HG03565 (cell line): ENCODE measurements around the gene NACA.
"Not testable (repeated sequence)": the region's sequence is repeated elsewhere in the genome, so short reads cannot be mapped to it uniquely, and the experiment has no call there.

ENCODE experiments used
- ATAC-seq: cut with Tn5 transposase; IDR thresholded peaks from one replicate; pipeline ENCODE4 v1.9.1; 2021; ENCODE audit warnings: mild to moderate bottlenecking, moderate library complexity; ENCODE audit not compliant: unreplicated experiment

Gene NACA

DNA sequence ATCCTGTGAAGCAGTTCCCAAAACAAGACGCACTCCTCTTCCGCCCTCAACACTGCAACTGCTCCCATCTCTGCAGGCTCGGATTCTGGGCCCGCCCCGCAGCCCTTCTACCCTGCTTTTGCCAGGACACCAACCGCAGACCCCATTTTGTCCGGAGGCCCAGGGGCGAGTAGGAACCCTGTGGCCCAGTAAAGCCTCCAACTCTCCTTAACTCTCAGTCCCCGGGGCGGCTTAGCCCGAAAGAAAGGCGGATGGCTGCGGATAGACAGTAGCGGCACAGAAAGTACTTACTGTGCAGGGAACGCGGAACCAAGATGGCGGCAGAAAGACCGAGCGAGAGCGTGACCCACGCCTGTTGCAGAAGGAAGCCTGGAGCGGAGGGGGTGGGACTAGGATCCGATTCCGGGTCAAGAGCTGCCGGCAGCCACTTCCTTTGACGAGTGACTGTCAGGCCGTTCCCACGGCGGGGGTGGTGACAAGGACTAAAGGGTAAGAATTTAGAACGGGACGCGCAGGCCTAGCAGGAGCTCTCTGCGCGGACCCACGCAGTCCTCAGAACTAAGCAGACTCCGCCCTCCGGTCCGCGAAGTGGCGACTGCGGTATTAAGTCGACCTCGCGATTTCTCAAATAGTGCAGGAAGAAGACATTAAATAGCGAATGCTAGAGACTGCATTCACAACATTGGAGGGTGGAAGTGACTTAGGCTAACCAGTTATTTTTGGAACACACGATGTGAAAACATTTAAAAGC lies at the start of gene NACA:
Gene NACA, minus strand, starts transcription at position 328 of the 751 bp plus-strand sequence. CDS start 778 bp downstream, outside the sequence.
- peak; percentile 93 for ATAC-seq

DNA sequence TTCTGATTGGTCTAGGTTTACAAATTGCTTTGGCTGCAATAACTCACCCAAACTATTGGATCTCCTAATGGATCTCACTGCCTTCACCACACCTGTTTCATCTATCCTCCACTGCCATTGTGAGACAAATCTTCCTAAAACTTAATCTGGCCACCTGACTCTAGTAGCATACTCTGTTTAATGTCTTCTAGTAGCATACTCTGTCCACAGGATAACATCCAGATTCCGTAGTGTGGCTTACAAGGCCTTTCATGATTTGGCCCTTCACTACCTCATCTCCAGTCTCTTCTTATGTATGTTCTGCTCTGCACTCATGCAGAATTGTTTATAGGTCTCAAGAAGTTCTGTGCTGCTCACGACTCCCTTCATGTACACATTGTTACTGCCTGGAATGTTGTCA lies 48.0 kb upstream of the NACA start:
- ATAC-seq, result no peak

DNA sequence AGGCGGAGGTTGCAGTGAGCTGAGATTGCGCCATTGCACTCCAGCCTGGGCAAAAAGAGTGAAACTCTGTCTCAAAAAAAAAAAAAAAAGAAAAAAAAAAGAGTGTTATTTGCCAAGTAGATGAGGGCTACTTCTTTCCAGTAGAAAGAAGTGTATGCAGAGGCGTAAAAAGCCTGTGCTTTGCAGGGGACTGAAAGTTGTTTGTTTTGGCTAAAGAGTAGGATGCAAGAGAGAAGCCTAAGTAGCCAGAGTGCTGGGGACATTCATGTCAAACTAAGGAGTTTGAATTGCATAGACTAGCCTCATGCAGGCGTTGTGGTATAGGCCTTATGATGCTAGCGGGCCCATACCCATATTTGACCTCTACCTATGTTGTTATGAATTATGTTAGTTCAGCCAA lies 47.5 kb upstream of the NACA start:
- ATAC-seq, result no peak

DNA sequence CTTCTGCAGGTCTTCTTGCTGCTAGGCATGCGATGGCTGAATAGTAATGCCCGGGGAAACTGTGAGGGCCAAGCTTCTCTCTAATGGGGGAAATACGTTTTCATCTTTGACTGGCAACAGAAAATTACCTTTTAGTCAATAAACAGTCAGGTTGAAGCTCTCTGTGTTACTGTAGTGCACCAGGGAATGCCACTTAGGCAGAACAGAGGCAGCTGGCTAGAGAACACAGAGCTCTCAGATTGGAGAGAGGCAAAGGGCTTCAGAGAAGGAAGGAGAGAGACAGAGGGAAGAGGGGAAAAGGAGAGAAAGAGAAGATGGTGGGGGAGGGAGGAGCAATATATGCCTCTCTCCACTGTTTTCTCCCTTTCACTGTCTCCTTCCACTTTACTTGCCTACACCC lies 44.8 kb upstream of the NACA start:
- ATAC-seq, result no peak

DNA sequence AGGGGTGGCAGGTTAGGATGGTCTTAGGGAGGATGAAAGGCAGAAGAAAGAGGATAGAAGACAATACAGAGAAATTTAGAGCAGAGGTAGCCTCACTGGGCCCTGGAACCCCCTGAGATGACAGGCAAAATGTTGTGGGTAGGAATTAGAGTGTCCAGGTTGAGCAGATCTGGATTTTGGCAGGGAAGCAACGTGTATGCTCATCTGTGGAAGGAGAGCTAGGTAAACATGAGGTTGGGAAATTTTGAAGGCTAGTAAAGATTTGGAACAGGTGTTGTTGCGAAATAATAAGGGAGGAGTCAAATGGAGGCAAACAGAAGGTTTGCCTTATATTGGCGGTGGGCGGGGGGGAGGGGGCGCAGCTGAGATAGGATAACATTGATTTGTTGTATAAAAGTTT lies 43.3 kb upstream of the NACA start:
- no peak for ATAC-seq

DNA sequence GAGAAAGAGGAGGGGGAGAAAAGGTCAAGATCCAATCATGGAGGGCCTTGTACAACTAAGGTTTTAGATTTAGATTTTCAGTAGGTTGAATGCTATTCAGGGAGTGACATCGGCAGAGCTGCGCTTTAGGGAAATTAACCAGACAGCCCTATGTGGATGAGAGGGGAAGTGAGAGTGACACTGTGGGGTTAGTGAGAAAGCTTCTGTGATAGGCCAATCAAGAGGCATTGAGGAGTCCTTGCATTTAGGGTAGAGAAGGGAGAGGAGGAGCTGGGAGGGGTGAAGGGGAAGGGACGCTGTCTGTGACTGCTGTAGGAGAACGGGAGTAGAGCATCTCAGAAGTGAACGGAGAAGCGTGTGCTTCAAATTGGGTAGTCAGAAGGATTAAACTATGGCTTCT lies 41.4 kb upstream of the NACA start:
- ATAC-seq, result peak; percentile 97

DNA sequence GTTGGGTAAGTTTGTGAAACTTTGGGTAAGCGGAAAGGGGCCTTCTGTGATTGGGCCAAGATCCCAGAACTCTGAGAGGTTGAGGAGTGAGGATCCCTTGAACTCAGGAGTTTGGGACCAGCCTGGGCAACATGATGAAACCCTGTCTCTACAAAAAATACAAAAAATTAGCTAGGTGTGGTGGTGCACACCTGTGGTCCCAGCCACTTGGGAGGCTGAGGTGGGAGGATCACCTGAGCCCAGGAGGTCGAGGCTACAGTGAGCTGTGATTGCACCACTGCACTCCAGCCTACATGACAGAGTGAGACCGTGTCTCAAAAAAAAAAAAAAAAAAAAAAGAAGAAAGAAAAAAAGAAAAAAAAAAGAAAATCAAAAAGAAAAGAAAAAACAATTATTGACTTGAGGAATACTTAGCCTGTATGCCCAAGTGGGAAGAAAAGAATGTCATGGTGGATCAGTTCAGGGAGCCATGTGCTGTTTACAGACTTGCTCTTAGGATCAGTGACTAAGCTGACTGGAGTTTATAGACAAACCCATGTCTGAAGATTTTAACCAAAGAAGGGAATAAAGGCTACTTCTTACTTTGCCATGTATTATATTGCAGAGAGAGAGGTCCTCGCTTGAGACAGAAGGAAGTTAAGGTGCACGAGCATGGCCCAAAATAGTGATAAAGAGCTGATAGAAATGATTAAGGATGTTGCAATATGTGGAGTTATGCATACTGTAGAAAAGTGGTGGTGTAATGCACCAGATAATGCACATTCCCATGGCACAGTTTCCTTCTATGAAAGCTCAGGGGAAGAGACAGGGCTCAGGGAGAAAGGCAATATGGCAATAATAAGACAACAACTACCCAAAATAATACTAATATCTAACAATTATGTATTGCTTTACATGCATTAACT lies 38.9 kb upstream of the NACA start:
- ATAC-seq, result no peak

DNA sequence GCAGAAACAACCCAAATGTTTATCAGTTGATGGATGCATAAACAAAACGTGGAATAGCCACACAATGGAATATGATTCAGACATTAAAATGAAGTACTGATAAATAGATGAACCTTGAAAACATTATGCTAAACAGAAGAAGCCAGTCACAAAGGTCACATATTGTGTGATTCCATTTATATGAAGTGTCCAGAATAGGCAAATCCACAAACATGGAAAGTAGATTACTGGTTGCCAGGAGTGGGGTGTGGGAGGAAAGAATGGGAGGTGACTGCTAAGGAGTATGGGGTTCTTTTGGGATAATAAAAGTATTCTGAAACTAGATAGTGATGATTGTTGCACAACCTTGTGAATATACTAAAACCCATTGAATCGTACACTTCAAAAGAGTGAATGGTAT lies 36.7 kb upstream of the NACA start:
- no peak for ATAC-seq

DNA sequence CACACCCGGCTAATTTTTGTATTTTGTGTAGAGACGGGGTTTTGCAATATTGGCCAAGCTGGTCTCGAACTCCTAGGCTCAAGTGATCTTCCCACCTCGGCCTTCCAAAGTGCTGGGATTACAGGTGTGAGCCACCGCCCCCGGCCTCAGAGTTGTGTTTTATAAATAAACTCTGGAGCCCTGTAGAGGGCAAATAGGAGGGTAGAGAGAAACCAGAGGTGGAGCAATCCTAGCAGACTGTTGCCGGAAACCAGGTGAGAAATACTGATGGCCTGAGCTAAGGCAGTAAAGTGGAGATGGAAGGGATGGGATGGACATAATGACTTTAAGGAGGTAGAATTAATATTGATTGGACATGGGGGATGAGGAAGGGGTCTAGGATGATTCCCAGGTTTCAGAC lies 35.4 kb upstream of the NACA start:
- ATAC-seq, result no peak

DNA sequence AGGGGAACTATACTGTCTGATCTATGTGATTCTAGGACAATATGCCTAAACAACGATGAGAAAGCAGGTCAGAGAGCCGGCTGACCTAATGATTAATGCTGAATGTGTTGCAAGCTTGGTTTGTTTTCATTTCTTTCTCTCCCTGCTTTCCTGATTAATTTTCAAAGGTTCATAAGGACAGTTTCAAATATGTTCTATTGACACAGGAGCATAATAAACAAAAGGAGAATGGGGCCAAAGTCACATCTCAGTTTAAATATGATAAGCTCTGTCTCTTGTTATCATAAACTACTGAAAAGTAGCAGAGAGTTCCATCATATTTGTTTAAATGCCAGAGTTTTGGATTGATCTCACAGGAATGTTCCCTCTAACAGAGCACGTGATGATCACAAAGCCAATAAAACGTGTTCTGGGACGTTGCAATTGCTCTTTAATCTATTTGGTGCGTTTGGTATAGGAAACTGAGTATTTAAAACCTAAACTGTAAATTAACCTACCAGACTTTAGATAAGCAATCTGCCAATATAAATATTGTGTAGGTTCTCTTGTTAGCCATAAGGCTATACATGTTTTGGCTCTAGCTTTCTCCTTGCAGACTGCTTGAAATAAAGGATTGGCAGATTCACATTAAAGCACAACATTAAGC lies 34.3 kb upstream of the NACA start:
- ATAC-seq, result no peak

DNA sequence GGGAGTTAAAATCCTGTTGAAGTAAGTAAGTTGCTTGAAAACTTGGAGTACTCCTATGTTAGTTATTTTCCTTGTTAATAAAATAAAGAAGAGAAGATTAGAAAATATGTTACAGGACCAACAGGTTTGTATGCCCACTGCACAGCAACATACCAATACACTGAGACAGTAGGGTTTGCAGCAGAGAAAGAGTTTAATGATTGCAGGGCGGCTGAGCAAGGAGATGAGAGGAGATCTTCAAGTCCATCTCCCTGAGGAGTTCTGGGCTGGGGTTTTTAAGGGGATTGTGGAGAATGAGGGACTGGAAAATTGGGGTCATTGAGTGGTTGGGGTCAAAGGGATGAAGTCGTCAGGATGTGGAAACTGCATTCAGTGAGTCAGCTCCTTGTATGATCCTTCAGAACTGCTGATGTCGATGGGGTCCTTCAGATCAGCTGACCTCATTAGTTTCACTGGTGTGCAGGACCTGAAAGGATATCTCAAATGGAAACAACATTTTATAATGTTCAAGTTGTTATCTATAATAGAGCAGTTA lies 33.7 kb upstream of the NACA start:
- ATAC-seq, result no peak

DNA sequence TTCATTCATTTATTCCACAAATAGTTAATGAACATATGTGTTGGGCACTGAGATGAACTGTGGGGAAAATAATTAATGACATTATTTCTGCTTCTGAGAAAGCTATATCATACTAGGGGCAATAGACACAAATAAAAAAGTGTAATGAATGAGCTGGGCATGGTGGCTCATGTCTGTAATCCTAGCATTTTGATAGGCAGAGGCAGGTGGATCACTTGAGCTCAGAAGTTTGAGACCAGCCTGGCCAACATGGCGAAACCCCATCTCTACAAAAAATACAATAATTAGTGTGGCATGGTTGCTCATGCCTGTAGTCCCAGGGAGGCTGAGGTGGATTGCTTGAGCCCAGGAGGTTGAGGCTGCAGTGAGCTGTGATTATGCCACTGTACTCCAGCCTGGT lies 32.9 kb upstream of the NACA start:
- not testable (repeated sequence) for ATAC-seq

DNA sequence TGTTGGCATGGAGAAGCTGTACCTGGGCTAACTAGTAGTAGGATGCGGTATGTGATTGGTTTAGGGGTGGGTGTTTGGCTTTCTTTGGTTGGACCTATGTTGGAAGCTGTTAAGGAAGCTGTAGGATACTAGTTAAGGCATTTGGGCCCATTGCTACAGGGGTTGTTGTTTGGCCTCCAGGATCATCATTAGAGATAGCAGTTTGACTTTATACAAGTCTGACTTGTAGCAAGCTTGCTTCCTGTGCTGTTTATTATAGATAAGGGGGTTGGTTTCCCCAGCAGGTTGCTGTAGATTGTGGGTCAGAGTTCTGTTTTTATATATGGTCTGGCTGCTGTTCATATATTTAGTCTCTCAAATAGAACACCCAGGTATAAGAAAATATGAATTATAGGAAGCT lies 28.5 kb upstream of the NACA start:
- ATAC-seq, result no peak

DNA sequence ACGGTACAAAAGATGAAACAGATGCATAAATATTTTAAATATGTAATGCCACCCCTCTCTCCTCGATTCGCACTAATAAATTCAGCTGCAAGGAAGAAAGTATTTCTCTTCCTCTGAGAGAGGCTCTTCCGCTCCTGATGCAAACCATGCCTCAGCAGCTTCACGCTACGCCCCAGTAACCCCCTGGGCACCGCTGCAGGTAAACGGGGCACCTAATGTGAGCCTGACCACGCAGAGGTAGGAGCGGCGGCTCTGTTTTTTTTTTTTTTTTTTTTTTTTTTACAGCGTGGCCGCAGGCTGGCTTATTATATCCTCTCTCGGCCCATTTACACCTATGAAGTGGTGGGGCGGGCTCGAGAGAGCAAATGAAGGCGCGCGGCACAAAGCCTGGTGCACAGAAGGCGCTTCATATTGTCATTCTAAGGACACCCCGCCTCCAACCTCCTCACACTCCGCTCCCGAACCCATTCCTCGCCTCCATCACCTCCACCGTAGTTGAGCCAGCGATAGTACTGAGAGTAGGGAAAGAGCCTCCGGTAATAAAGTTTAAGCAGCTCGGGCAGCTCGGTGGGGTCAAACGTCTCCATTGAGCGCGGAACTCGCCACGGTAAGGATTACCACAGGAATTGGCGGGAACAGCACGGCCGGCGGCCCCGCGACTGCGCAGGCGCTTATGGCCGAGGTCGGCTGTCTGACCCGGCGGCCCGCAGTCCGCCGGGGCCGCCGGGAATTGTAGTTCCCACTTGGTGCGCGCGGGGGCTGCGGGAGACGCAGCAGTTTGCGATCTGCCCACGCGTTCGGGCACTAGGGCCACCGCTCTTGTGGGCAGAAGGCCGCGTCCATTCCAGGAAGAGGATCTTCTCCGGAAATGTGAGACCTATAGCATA lies 26.9 kb upstream of the NACA start, which contains the start of gene PRIM1:
Gene PRIM1, minus strand, starts transcription at position 612 of the 887 bp plus-strand sequence. Its CDS starts 25 bp downstream, at position 587.
- ATAC-seq, result peak; percentile 65

DNA sequence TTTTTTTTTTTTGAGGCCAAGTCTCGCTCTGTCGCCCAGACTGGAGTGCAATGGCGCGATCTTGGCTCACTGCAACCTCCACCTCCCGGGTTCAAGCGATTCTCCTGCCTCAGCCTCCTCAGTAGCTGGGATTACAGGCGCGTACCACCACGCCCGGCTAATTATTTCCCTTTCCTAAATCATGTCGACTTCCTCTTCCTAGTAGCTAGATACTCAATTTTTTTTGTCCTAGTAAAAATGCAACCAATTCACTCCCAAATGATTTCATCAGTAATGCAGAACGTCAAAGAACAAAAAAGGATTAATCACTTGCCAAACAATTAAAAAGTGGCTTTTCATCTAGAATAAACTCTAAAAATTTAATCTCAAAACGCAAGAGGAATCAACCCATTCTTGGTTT lies 25.5 kb upstream of the NACA start:
- ATAC-seq, result not testable (repeated sequence)

DNA sequence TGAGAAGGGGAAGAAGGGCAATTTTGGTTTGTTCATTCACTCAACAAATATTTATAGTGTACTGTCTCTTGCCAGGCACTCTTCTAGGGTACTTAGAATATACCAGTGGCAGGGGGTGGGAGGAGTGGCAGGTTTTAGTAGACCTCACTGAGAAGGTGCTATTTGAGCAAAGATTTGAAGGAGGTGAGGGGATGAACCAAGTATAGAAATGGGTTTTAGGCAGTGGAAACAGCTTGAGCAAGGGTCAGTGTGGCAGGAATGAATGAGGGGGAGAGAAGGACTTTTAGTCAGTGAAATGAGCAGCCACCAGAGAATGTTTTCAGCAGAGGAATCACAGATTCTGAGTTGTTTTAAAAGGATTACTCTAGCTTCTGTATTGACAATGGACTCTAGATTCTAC lies 24.8 kb upstream of the NACA start:
- no peak for ATAC-seq

DNA sequence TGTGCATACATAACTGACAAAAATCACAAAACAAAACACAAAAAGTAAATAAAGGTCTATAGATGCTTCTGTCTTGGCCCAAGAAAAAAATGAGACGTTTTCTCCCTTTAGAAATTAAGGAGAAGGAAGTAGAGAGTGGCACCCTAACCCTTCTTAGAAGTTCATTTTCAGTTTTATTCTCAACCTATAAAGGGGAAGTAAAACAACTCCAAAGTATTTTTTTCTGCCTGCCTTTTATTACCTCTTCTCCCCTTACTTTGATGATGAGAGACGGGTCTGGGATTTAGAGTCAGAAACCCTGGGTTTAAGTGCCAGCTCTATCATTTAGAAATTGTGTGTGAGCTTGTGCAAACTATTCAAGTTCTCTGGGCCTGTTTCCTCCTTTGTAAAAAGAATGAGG lies 24.3 kb upstream of the NACA start:
- ATAC-seq, result no peak

DNA sequence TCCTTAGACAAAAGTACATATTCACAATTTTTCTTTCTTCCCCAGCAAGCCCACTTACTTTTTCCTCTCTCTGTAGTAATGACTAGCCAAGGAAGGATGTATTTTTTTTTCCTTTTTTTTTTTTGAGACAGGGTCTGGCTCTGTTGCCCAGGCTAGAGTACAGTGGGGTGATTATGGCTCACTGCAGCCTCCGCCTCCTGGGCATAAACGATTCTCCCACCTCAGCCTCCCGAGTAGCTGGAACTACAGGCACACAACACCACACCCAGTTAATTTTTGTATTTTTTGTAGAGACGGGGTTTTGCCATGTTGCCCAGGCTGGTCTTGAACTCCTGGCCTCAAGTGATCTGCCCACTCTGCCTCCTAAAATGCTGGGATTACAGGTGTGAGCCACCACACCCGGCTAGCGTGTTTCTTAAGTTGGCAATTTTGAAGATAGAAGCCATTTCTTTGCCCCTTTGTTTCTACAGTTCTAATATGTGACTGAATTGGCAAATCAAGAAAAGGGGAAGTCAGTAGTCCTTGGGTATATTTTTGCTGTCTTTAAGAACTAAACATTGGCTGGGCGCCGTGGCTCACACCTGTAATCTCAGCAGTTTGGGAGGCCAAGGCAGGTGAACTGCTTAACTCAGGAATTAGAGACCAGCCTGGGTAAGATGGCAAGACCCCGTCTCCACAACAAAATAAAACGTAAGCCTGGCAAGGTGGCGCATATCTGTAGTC lies 3.2 kb upstream of the NACA start:
- no peak for ATAC-seq

DNA sequence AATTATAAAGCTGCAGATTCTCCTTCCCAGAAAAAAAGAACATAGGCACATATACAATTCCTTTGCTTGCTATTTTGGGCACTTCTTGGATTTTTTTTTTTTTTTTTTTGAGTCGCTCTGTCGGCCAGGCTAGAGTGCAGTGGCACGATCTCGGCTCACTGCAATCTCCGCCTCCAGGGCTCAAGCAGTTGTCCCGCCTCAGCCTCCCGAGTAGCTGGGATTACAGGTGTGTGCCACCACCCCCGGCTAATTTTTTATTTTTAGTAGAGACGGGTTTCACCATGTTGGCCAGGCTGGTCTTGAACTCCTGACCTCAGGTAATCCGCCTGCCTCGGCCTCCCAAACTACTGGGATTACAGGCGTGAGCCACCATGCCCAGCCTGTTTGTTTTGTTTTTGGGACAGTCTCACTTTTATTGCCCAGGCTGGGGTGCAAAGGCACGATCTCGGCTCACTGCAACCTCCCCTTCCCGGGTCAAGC lies 1.1 kb upstream of the NACA start:
- not testable (repeated sequence) for ATAC-seq
